GM23248 (cell line): ENCODE data around the gene FRMD1. TPM values are rescaled to one million over a fixed set of nuclear protein-coding genes. Genes with fewer than 3 reads are reported as not detected.
"Not testable (repeated sequence)": the region's sequence is repeated elsewhere in the genome, so short reads cannot be mapped to it uniquely, and the experiment has no call there.

Source experiments
- DNase-seq: peaks from one replicate; pipeline ENCODE4 v3.0.0-alpha.2; 2015
- H2AFZ ChIP-seq: fragments of 200-600 bp; sonication (generic); 2 replicates; pipeline ENCODE4 v1.6.1; 2016; ENCODE audit warnings: antibody characterized with exemption
- H3F3A ChIP-seq: fragments of 200-600 bp; sonication (generic); 2 replicates; pipeline ENCODE4 v1.6.1; 2016; ENCODE audit warnings: mild to moderate bottlenecking, antibody characterized with exemption, mixed run types; ENCODE audit not compliant: insufficient read depth
- H3K27ac ChIP-seq: fragments of 200-600 bp; sonication (generic); 2 replicates; pipeline ENCODE4 v1.5.1; 2016; ENCODE audit warnings: mild to moderate bottlenecking
- H3K27me3 ChIP-seq: fragments of 200-600 bp; sonication (generic); replicated peaks from 2 replicates; pipeline ENCODE4 v1.6.1; 2016; ENCODE audit warnings: mild to moderate bottlenecking; ENCODE audit not compliant: insufficient read depth
- H3K36me3 ChIP-seq: fragments of 200-600 bp; sonication (generic); 2 replicates; pipeline ENCODE4 v1.6.1; 2016; ENCODE audit warnings: low read depth, mild to moderate bottlenecking
- H3K4me1 ChIP-seq: fragments of 200-600 bp; sonication (generic); 2 replicates; pipeline ENCODE4 v1.6.1; 2016; ENCODE audit warnings: mild to moderate bottlenecking; ENCODE audit not compliant: insufficient read depth
- H3K4me2 ChIP-seq: fragments of 200-600 bp; sonication (generic); one replicate; pipeline ENCODE4 v1.6.1; 2016; ENCODE audit warnings: mild to moderate bottlenecking; ENCODE audit not compliant: unreplicated experiment
- H3K4me3 ChIP-seq: fragments of 200-600 bp; sonication (generic); 2 replicates; pipeline ENCODE4 v1.5.1; 2016; ENCODE audit warnings: mild to moderate bottlenecking
- H3K79me2 ChIP-seq: fragments of 200-600 bp; sonication (generic); 2 replicates; pipeline ENCODE4 v1.6.1; 2016; ENCODE audit warnings: mild to moderate bottlenecking; ENCODE audit not compliant: insufficient read depth
- H3K9ac ChIP-seq: fragments of 200-600 bp; sonication (generic); 2 replicates; pipeline ENCODE4 v1.6.1; 2016; ENCODE audit warnings: mild to moderate bottlenecking
- H3K9me2 ChIP-seq: fragments of 200-600 bp; sonication (generic); 2 replicates; pipeline ENCODE4 v1.6.1; 2016; ENCODE audit warnings: mixed run types, mild to moderate bottlenecking, moderate library complexity; ENCODE audit not compliant: insufficient read depth
- H3K9me3 ChIP-seq: fragments of 200-600 bp; sonication (generic); one replicate; pipeline ENCODE4 v1.6.1; 2017; ENCODE audit warnings: low read depth
- H4K20me1 ChIP-seq: fragments of 200-600 bp; sonication (generic); 2 replicates; pipeline ENCODE4 v1.6.0; 2016; ENCODE audit not compliant: insufficient read depth
- EZH2 ChIP-seq: fragments of 200-600 bp; sonication (generic); IDR thresholded peaks from 2 replicates; pipeline ENCODE4 v1.6.1; 2018; ENCODE audit warnings: antibody characterized with exemption, mild to moderate bottlenecking; ENCODE audit not compliant: insufficient read depth, poor library complexity, severe bottlenecking
- EZH2phosphoT487 ChIP-seq: fragments of 200-600 bp; sonication (generic); IDR thresholded peaks from 2 replicates; pipeline ENCODE4 v1.6.1; 2018; ENCODE audit warnings: antibody characterized with exemption, moderate library complexity, mild to moderate bottlenecking, low read depth; ENCODE audit not compliant: insufficient read depth
- WGBS, 2 experiments: methylation state at CpG; one replicate each; pipeline ENCODE4 v1.1.6; 2015 to 2017; ENCODE audit warnings: low lambda C conversion rate in 2 of 2, low coverage in 1 of 2; ENCODE audit errors: missing lambda C conversion rate in 2 of 2; 5-methylcytosine and 5-hydroxymethylcytosine counted together
- in situ Hi-C: fragments of 300-500 bp; cut with MboI; formaldehyde crosslinking; loops from 2 replicates; pipeline ENCODE4 v1.15.0; 2020
- polyA plus RNA-seq: library from polyadenylated mRNA; unstranded; fragments of >200 nt; fragmentation: Nextera tagmentation; extraction: Ambion mirVana; gene quantifications from 2 replicates; pipeline ENCODE4 v1.2.1, GENCODE V29; 2016
- total RNA-seq: library from RNA; depleted of rRNA; stranded (reverse); fragments of >200 nt; shearing (Covaris generic); gene quantifications from 2 replicates; pipeline ENCODE4 v1.2.3, GENCODE V29; 2014

FRMD1 gene
- total and polyA plus RNA-seq, 2 experiments from 2014 or later: not detected

GRCh38 chr6:168082860-168083513, 4.0 kb upstream of the FRMD1 start:
- WGBS, 2 experiments: 64 to 70% methylated on average over 17 of the region's 17 CpGs
- no peak for TF ChIP-seq EZH2phosphoT487
- no peak for TF ChIP-seq EZH2
- H2AFZ ChIP-seq: no peak overlapping the region

GRCh38 chr6:168081858-168082546, 3.0 kb upstream of the FRMD1 start:
- no peaks in the 10 kb centered on the region for H3K27me3 ChIP-seq
- H2AFZ ChIP-seq: no peak overlapping the region
- H3K36me3 ChIP-seq: no peaks in the 10 kb centered on the region
- H3F3A ChIP-seq: no peaks in the 10 kb centered on the region
- no peaks in the 10 kb centered on the region for H3K9me2 ChIP-seq
- H3K27ac ChIP-seq: no peak overlapping the region
- H3K4me1 ChIP-seq: no peaks in the 10 kb centered on the region
- in situ Hi-C loops: no loop called here
- WGBS, 2 experiments: 61 to 63% methylated on average over 26 of the region's 26 CpGs
- TF ChIP-seq EZH2 (no peak), EZH2phosphoT487 (no peak)
- no peaks in the 10 kb centered on the region for H4K20me1 ChIP-seq
- H3K4me3 ChIP-seq: no peak overlapping the region
- DNase-seq: no peak
- no peaks in the 10 kb centered on the region for H3K79me2 ChIP-seq
- no peak overlapping the region for H3K4me2 ChIP-seq
- H3K9me3 ChIP-seq: no peaks in the 10 kb centered on the region
- no peak overlapping the region for H3K9ac ChIP-seq

More at GRCh38 chr6:168082860-168083513, 4.0 kb upstream of the FRMD1 start:
- no peaks in the 10 kb centered on the region for H3K79me2 ChIP-seq
- H3K9me3 ChIP-seq: no peaks in the 10 kb centered on the region
- no peak overlapping the region for H3K9ac ChIP-seq
- H4K20me1 ChIP-seq: no peaks in the 10 kb centered on the region
- in situ Hi-C loops: no loop called here
- no peaks in the 10 kb centered on the region for H3K9me2 ChIP-seq
- no peak overlapping the region for H3K4me3 ChIP-seq
- H3F3A ChIP-seq: no peaks in the 10 kb centered on the region
- H3K27me3 ChIP-seq: no peaks in the 10 kb centered on the region
- no peak overlapping the region for H3K4me2 ChIP-seq
- DNase-seq: no peak
- H3K27ac ChIP-seq: no peak overlapping the region
- H3K36me3 ChIP-seq: no peaks in the 10 kb centered on the region
- no peaks in the 10 kb centered on the region for H3K4me1 ChIP-seq

- no peak for DNase-seq
- Histone ChIP-seq H3K4me3 (no peak overlapping the region), H3K9me2 (no peaks in the 10 kb centered on the region), H3K4me1 (no peaks in the 10 kb centered on the region), H3K36me3 (no peaks in the 10 kb centered on the region), H2AFZ (no peak overlapping the region), H3K9ac (no peak overlapping the region), H3K9me3 (no peaks in the 10 kb centered on the region), H4K20me1 (no peaks in the 10 kb centered on the region), H3K27ac (no peak overlapping the region), H3K27me3 (no peaks in the 10 kb centered on the region), H3K79me2 (no peaks in the 10 kb centered on the region), H3F3A (no peaks in the 10 kb centered on the region), H3K4me2 (no peak overlapping the region)
- TF ChIP-seq EZH2phosphoT487: no peak
- TF ChIP-seq EZH2: no peak
- in situ Hi-C loops: no loop called here
- 76 to 78% methylated on average over 22 to 24 of the region's 24 CpGs for WGBS, 2 experiments
These were observed 1.5 kb upstream of the FRMD1 start for GRCh38 chr6:168080393-168081077.

- no peaks in the 10 kb centered on the region for H3F3A ChIP-seq
- in situ Hi-C loops: no loop called here
- no peaks in the 10 kb centered on the region for H3K4me1 ChIP-seq
- no peaks in the 10 kb centered on the region for H3K9me2 ChIP-seq
- no peaks in the 10 kb centered on the region for H4K20me1 ChIP-seq
- no peaks in the 10 kb centered on the region for H3K36me3 ChIP-seq
- no peak overlapping the region for H2AFZ ChIP-seq
- H3K27ac ChIP-seq: no peak overlapping the region
- H3K4me3 ChIP-seq: no peak overlapping the region
- no peak for DNase-seq
- H3K27me3 ChIP-seq: no peaks in the 10 kb centered on the region
- no peak overlapping the region for H3K9ac ChIP-seq
- H3K79me2 ChIP-seq: no peaks in the 10 kb centered on the region
- H3K4me2 ChIP-seq: no peak overlapping the region
- no peaks in the 10 kb centered on the region for H3K9me3 ChIP-seq
- TF ChIP-seq EZH2 (no peak), EZH2phosphoT487 (no peak)
- WGBS, 2 experiments: 53 to 55% methylated on average over 13 to 21 of the region's 21 CpGs
These were observed 653 bp downstream of the FRMD1 start for GRCh38 chr6:168078175-168078942.

- H4K20me1 ChIP-seq, H3K36me3 ChIP-seq, DNase-seq, H3K4me1 ChIP-seq, H3K9ac ChIP-seq, H3K4me2 ChIP-seq, in situ Hi-C loops, H3K27me3 ChIP-seq, H3K4me3 ChIP-seq, H3K9me2 ChIP-seq, H2AFZ ChIP-seq, H3F3A ChIP-seq, H3K27ac ChIP-seq, H3K79me2 ChIP-seq, H3K9me3 ChIP-seq: not testable (repeated sequence)
- WGBS, 2 experiments: 71 to 80% methylated on average over 5 to 7 of the region's 7 CpGs
These were observed 1.6 kb downstream of the FRMD1 start for GRCh38 chr6:168077401-168077800.
